Astrocyte (in vitro differentiated cells and primary cell): Measurements from ENCODE around the gene DNASE1L3. TPM values are rescaled to one million over a fixed set of nuclear protein-coding genes. Genes with fewer than 3 reads are reported as not detected.

Source experiments
- DNase-seq: peaks from one replicate; pipeline ENCODE4 v3.0.0-alpha.2; 2010; ENCODE audit warnings: low read depth
- FAIRE-seq: peaks from 2 replicates; lab custom pipeline; 2011; peaks lifted over from hg19 to GRCh38; lab: Jason Lieb, UNC
- H2AFZ ChIP-seq: 2 replicates; pipeline ENCODE4 v1.6.0; 2012; ENCODE audit warnings: low read depth, low read length, inconsistent platforms
- H3K27ac ChIP-seq: 2 replicates; pipeline ENCODE4 v1.5.1; 2011; ENCODE audit warnings: low read depth, low read length, inconsistent platforms
- H3K27me3 ChIP-seq: 2 replicates; pipeline ENCODE4 v1.6.0; 2011; ENCODE audit warnings: low read length, inconsistent platforms; ENCODE audit not compliant: insufficient read depth
- H3K36me3 ChIP-seq: 2 replicates; pipeline ENCODE4 v1.5.1; 2011; ENCODE audit warnings: low read length, inconsistent platforms; ENCODE audit not compliant: insufficient read depth
- H3K4me1 ChIP-seq: 2 replicates; pipeline ENCODE4 v1.5.1; 2011; ENCODE audit warnings: low read length, inconsistent platforms; ENCODE audit not compliant: insufficient read depth
- H3K4me2 ChIP-seq: 2 replicates; pipeline ENCODE4 v1.6.0; 2012; ENCODE audit warnings: low read length, inconsistent platforms
- H3K4me3 ChIP-seq: 2 replicates; pipeline ENCODE4 v1.5.1; 2011; ENCODE audit warnings: low read depth, mild to moderate bottlenecking, low read length, inconsistent platforms; ENCODE audit not compliant: insufficient read depth
- H3K79me2 ChIP-seq: 2 replicates; pipeline ENCODE4 v1.6.0; 2012; ENCODE audit warnings: mild to moderate bottlenecking, low read length, inconsistent platforms; ENCODE audit not compliant: insufficient read depth
- H3K9ac ChIP-seq: 2 replicates; pipeline ENCODE4 v1.6.0; 2012; ENCODE audit warnings: mild to moderate bottlenecking, low read length, inconsistent platforms
- H3K9me3 ChIP-seq: 2 replicates; pipeline ENCODE4 v1.5.1; 2012; ENCODE audit warnings: low read depth, mild to moderate bottlenecking, low read length, inconsistent platforms; ENCODE audit not compliant: insufficient read depth
- H4K20me1 ChIP-seq: 2 replicates; pipeline ENCODE4 v1.6.0; 2012; ENCODE audit warnings: low read length, inconsistent platforms; ENCODE audit not compliant: insufficient read depth
- H3K27ac Mint-ChIP-seq: one replicate; pipeline ENCODE4 v1.8.0; 2021; ENCODE audit warnings: mild to moderate bottlenecking, mixed read lengths; ENCODE audit not compliant: unreplicated experiment
- H3K27me3 Mint-ChIP-seq: one replicate; pipeline ENCODE4 v1.8.0; 2021; ENCODE audit warnings: low read depth, mixed read lengths; ENCODE audit not compliant: unreplicated experiment
- H3K36me3 Mint-ChIP-seq: one replicate; pipeline ENCODE4 v1.8.0; 2021; ENCODE audit warnings: low read depth, mixed read lengths; ENCODE audit not compliant: unreplicated experiment
- H3K4me1 Mint-ChIP-seq: one replicate; pipeline ENCODE4 v1.8.0; 2021; ENCODE audit warnings: low read depth, mixed read lengths; ENCODE audit not compliant: unreplicated experiment
- H3K4me3 Mint-ChIP-seq: one replicate; pipeline ENCODE4 v1.8.0; 2021; ENCODE audit warnings: mild to moderate bottlenecking, moderate library complexity, mixed read lengths; ENCODE audit not compliant: unreplicated experiment
- H3K9me3 Mint-ChIP-seq: one replicate; pipeline ENCODE4 v1.8.0; 2021; ENCODE audit warnings: mild to moderate bottlenecking, mixed read lengths; ENCODE audit not compliant: unreplicated experiment
- CTCF ChIP-seq: IDR thresholded peaks from 2 replicates; pipeline ENCODE4 v1.5.1; 2011; ENCODE audit warnings: low read depth, mild to moderate bottlenecking, inconsistent platforms, low read length, moderate library complexity; ENCODE audit not compliant: insufficient read depth
- EZH2 ChIP-seq: IDR thresholded peaks from 2 replicates; pipeline ENCODE4 v1.6.1; 2012; ENCODE audit warnings: mild to moderate bottlenecking, low read length, inconsistent platforms; ENCODE audit not compliant: insufficient read depth
- total RNA-seq: library from RNA; stranded (reverse); gene quantifications from 2 replicates; pipeline ENCODE4 v1.2.1, GENCODE V29; 2021

The DNASE1L3 gene
- total RNA-seq, 1 donor from 2014 or later: not detected

- TF ChIP-seq CTCF (no peak), EZH2 (no peak)
- FAIRE-seq: no peak
- no peak for DNase-seq
- Histone ChIP-seq H3K27ac (no peak overlapping the region), H3K36me3 (no peaks in the 10 kb centered on the region), H3K4me3 (no peak overlapping the region), H2AFZ (no peak overlapping the region), H3K27me3 (no peaks in the 10 kb centered on the region), H3K4me1 (no peaks in the 10 kb centered on the region), H3K9me3 (no peaks in the 10 kb centered on the region), H3K4me2 (no peak overlapping the region), H4K20me1 (peaks cover 10% of the 10 kb centered on the region), H3K79me2 (no peaks in the 10 kb centered on the region), H3K9ac (no peak overlapping the region)
- H3K4me3 Mint-ChIP-seq: no peak overlapping the region
- H3K27me3 Mint-ChIP-seq: peaks cover 5% of the 10 kb centered on the region
- H3K36me3 Mint-ChIP-seq: no peaks in the 10 kb centered on the region
- no peaks in the 10 kb centered on the region for H3K9me3 Mint-ChIP-seq
- no peak overlapping the region for H3K27ac Mint-ChIP-seq
- H3K4me1 Mint-ChIP-seq: peaks cover 5% of the 10 kb centered on the region
Measured at GRCh38 chr3:58254144-58254543, 43.4 kb upstream of the DNASE1L3 start.

GRCh38 chr3:58251631-58252035 lies 40.9 kb upstream of the DNASE1L3 start:
- Mint-ChIP-seq H3K36me3 (no peaks in the 10 kb centered on the region), H3K4me3 (no peak overlapping the region), H3K27me3 (peaks cover 5% of the 10 kb centered on the region), H3K27ac (no peak overlapping the region), H3K4me1 (peaks cover 5% of the 10 kb centered on the region), H3K9me3 (no peaks in the 10 kb centered on the region)
- Histone ChIP-seq H3K27me3 (no peaks in the 10 kb centered on the region), H3K4me2 (no peak overlapping the region), H3K27ac (no peak overlapping the region), H3K4me3 (no peak overlapping the region), H3K9ac (no peak overlapping the region), H2AFZ (no peak overlapping the region), H3K79me2 (no peaks in the 10 kb centered on the region), H3K4me1 (no peaks in the 10 kb centered on the region), H4K20me1 (peaks cover 10% of the 10 kb centered on the region), H3K36me3 (no peaks in the 10 kb centered on the region), H3K9me3 (no peaks in the 10 kb centered on the region)
- FAIRE-seq (no peak), DNase-seq (no peak)
- TF ChIP-seq EZH2 (no peak), CTCF (no peak)

GRCh38 chr3:58250093-58250707 lies 39.4 kb upstream of the DNASE1L3 start:
- H3K4me3 ChIP-seq: no peak overlapping the region
- no peak overlapping the region for H3K27ac ChIP-seq
- no peaks in the 10 kb centered on the region for H3K27me3 ChIP-seq
- H3K36me3 Mint-ChIP-seq: no peaks in the 10 kb centered on the region
- peaks cover 11% of the 10 kb centered on the region for H3K27me3 Mint-ChIP-seq
- no peaks in the 10 kb centered on the region for H3K4me1 ChIP-seq
- H2AFZ ChIP-seq: no peak overlapping the region
- no peak for DNase-seq
- no peaks in the 10 kb centered on the region for H3K79me2 ChIP-seq
- H3K4me2 ChIP-seq: no peak overlapping the region
- peaks cover 10% of the 10 kb centered on the region for H4K20me1 ChIP-seq
- H3K4me3 Mint-ChIP-seq: no peak overlapping the region
- H3K9me3 ChIP-seq: no peaks in the 10 kb centered on the region
- TF ChIP-seq EZH2 (no peak), CTCF (no peak)
- H3K4me1 Mint-ChIP-seq: peaks cover 5% of the 10 kb centered on the region
- no peaks in the 10 kb centered on the region for H3K9me3 Mint-ChIP-seq
- H3K9ac ChIP-seq: no peak overlapping the region
- no peak overlapping the region for H3K27ac Mint-ChIP-seq
- H3K36me3 ChIP-seq: no peaks in the 10 kb centered on the region
- FAIRE-seq: no peak
